Esophagus (tissue), 2 donors: ENCODE results near the gene RAI14. TPM values are rescaled to one million over a fixed set of nuclear protein-coding genes. Genes with fewer than 3 reads are reported as not detected.
A peak's percentile ranks its signal among the peaks of the same experiment; 100 is the strongest.

ENCODE experiments used
- H3K27ac ChIP-seq, 2 donors: one replicate each; pipeline ENCODE4 v1.5.1; 2013; ENCODE audit warnings: low read depth in 2 of 2, mild to moderate bottlenecking in 2 of 2, inconsistent platforms in 1 of 2, low read length in 1 of 2, moderate library complexity in 1 of 2
- H3K27me3 ChIP-seq, 2 donors: one replicate each; pipeline ENCODE4 v1.6.1; 2013; ENCODE audit warnings: low read length in 2 of 2, control low read depth in 1 of 2, mild to moderate bottlenecking in 1 of 2; ENCODE audit not compliant: insufficient read depth in 2 of 2, control insufficient read depth in 1 of 2
- H3K36me3 ChIP-seq, 2 donors: one replicate each; pipeline ENCODE4 v1.6.1; 2013; ENCODE audit warnings: low read length in 1 of 2; ENCODE audit not compliant: control insufficient read depth in 2 of 2, insufficient read depth in 2 of 2
- H3K4me1 ChIP-seq, 2 donors: one replicate each; pipeline ENCODE4 v1.6.1; 2013; ENCODE audit warnings: low read length in 1 of 2; ENCODE audit not compliant: control insufficient read depth in 2 of 2, insufficient read depth in 2 of 2
- H3K4me3 ChIP-seq, 2 donors: one replicate each; pipeline ENCODE4 v1.5.1; 2013; ENCODE audit warnings: low read length in 2 of 2, mild to moderate bottlenecking in 2 of 2, low read depth in 1 of 2, moderate library complexity in 1 of 2
- H3K9me3 ChIP-seq, 2 donors: one replicate each; pipeline ENCODE4 v1.6.1; 2013; ENCODE audit warnings: mild to moderate bottlenecking in 2 of 2, low read depth in 1 of 2, low read length in 1 of 2, moderate library complexity in 1 of 2; ENCODE audit not compliant: control insufficient read depth in 2 of 2, insufficient read depth in 1 of 2
- WGBS, 2 donors: extraction: QIAGEN DNeasy Blood & Tissue Kit; methylation state at CpG; one replicate each; pipeline ENCODE4 v1.1.7; 2013; 5-methylcytosine and 5-hydroxymethylcytosine counted together
- polyA plus RNA-seq, 2 donors: library from polyadenylated mRNA; stranded (reverse); fragments of 200-250 nt; gene quantifications; one replicate each; pipeline ENCODE4 v1.2.3, GENCODE V29; 2013
- donor health status: healthy with polysubstance abuse.
- donor health status: Bipolar disorder and iron deficiency.

The RAI14 gene
- polyA plus RNA-seq, 2 donors, result 2.1 to 3.4 TPM

DNA sequence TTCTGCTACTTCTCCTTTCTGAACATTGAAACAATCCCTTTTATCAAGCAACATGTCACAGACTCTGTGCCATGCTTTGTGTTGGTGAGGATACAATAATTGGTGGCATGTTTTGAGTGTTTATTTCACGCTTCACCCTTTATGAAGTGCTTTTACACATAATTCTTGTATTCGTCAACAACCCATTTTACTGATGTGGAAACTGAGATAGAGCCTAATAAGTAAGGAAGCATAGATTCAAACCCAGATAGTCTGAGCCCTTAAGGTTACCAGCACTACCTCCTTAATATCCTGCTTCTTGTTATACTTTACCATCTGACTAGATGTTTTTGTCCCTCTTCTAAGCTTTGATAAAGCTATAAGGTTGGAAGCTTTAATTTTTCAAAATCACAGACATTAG lies 133.5 kb downstream of the RAI14 start:
- H3K36me3 ChIP-seq, result no peaks in the 10 kb centered on the region
- no peak overlapping the region for H3K27ac ChIP-seq
- no peak overlapping the region for H3K4me3 ChIP-seq
- H3K9me3 ChIP-seq, result no peaks in the 10 kb centered on the region
- no peaks in the 10 kb centered on the region for H3K27me3 ChIP-seq
- WGBS, 2 donors, result 88 to 93% methylated on average over 2 of the region's 2 CpGs
- H3K4me1 ChIP-seq, result no peaks in the 10 kb centered on the region

DNA sequence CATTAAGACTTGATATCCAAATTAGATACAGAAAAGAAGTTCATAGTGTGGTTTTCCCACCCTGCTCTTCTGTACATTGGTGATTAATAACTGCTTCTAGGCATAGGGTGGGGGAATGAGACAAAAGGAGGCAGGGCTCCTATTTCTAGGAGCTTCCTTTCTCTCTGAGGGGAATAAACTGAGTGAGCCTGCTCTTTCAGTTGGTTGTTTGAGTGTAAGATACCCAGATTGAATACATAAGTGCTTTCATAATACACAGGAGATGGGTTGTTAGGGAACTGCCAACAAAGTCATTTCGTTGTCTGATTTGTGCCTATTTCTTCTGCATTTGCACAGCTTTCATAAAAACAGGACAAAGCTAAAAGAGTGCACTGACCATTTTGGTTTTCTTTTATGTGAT lies 133.9 kb downstream of the RAI14 start:
- Histone ChIP-seq H3K4me3 (no peak overlapping the region), H3K4me1 (no peaks in the 10 kb centered on the region), H3K27me3 (no peaks in the 10 kb centered on the region), H3K36me3 (no peaks in the 10 kb centered on the region), H3K9me3 (no peaks in the 10 kb centered on the region), H3K27ac (no peak overlapping the region)
- WGBS, 2 donors, result 54 to 66% methylated on average over 1 of the region's 1 CpG

DNA sequence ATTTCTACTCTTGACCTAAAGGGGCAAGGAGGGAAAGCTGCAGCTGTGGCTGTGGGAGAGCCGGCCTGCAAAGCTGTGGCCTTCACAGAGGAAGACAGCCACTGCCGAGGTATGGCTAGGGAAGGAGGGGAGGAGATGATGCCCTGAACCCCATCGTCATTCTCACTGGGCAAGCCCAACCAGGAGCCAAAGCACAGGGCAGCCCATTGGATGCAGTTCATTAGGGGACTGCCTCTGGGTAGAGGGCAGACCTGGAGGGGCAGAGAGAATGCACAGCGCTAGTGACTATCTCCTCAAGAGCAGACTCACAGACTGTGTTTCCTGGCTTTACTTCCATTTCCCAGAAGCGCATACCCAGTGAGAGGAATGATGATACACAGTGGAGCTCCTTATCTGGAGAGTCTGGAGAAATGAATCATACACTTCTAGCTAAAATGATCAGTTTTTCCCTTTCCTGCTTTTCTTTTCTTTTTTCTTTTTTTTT lies 135.7 kb downstream of the RAI14 start:
- no peaks in the 10 kb centered on the region for H3K27me3 ChIP-seq
- H3K27ac ChIP-seq, result no peak overlapping the region
- H3K9me3 ChIP-seq, result no peaks in the 10 kb centered on the region
- H3K36me3 ChIP-seq, result no peaks in the 10 kb centered on the region
- 86 to 91% methylated on average over 5 of the region's 5 CpGs for WGBS, 2 donors
- H3K4me1 ChIP-seq, result no peaks in the 10 kb centered on the region
- no peak overlapping the region for H3K4me3 ChIP-seq

DNA sequence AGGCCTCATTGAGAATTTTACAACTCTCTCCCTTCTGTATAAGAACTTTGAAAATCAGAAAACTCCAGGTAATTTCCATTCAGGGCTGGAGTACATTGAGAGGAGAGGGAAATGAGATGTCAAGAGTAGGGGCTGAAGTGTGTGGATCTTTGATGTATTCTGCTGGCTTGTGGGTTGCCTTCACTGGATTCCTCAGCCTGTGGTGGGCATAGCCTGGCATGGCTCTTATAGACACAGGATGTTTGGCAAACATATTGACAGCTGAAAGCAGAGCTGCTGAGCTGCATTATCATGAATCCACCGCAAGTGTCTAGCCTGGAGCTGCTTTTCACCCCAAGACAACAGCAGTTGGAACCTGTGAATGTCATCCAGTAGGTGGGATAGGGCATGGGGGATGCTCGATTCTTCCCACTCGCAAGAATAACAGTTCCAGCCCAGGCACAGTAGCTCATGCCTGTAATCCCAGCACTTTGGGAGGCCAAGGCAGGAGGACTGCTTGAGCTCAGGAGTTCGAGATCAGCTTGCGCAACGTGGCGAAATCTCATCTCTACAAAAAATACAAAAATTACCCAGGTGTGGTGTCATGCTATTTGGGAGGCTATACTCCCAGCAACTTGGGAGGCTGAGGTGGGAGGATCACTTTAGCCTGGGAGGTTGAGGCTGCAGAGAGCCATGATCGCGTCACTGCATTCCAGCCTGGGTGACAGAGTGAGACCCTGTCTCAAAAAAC lies 146.9 kb downstream of the RAI14 start:
- H3K27me3 ChIP-seq, result no peaks in the 10 kb centered on the region
- no peaks in the 10 kb centered on the region for H3K9me3 ChIP-seq
- H3K27ac ChIP-seq, result no peak overlapping the region
- peaks cover 0 to 6% of the 10 kb centered on the region in 2 donors for H3K36me3 ChIP-seq
- H3K4me1 ChIP-seq, result no peaks in the 10 kb centered on the region
- WGBS, 2 donors, result 94 to 98% methylated on average over 9 of the region's 9 CpGs
- H3K4me3 ChIP-seq, result no peak overlapping the region

DNA sequence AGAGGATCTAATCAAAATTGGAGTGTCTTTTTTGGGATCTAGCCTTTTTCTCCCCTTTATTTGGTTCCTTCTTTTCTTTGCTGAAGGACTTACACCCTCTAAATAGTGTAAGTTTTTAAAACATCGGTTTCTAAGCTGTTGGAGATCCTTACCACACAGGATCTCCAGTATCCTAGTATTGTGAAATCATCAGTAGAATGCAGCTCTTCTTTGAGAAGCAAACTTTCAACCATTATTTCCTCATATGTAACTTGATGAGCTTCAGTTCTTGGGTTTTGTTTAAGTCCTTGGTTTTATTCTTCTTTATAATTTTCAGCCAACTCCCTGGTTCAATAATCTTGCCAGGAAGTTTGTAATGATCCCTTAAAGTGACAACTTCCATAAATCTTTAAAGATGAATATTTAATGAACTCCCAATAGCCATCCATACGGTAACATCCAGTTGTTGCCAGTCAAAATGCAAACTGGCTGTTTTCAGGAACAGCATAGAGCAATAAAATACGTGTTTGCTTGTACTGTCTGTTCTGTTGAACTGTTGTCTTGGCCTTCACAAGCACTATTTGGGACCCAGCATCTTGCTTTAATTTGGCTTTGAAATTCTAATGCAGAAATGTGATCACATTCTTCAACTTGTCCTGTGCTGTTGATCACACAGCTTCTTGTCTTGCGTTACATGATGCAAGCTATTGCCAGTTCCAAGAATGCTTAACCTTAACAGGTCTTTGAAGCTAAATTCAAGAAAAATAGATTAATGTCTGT lies 148.0 kb downstream of the RAI14 start:
- Histone ChIP-seq H3K27me3 (no peaks in the 10 kb centered on the region), H3K27ac (no peak overlapping the region), H3K36me3 (peaks cover 0 to 6% of the 10 kb centered on the region in 2 donors), H3K9me3 (no peaks in the 10 kb centered on the region), H3K4me1 (no peaks in the 10 kb centered on the region), H3K4me3 (no peak overlapping the region)
- 77 to 89% methylated on average over 4 of the region's 4 CpGs for WGBS, 2 donors

DNA sequence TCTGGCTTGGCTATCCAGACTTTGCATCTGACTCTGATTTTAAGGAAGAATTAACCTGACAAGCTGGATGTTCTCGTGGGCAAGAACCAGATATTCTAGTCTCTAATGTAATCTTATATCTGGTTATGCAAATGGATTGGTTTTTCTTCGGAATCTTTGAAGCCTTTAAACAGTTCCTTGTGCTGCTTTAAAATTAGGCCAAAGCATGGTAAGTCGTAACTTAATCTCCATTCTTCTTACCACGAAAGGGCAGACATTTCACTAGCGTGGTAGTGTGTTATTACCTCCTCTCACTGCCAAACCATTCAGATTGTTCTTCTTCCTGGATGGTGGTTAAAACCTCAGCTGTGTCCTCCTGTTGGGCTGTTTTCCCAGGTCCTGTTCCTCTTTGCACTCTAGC lies 148.8 kb downstream of the RAI14 start:
- Histone ChIP-seq H3K27ac (peak overlapping the region in 1 of 2 donors; percentile 49), H3K27me3 (no peaks in the 10 kb centered on the region), H3K36me3 (peaks cover 0 to 6% of the 10 kb centered on the region in 2 donors), H3K9me3 (no peaks in the 10 kb centered on the region), H3K4me3 (no peak overlapping the region), H3K4me1 (no peaks in the 10 kb centered on the region)
- WGBS, 2 donors, result 74 to 82% methylated on average over 5 of the region's 5 CpGs

DNA sequence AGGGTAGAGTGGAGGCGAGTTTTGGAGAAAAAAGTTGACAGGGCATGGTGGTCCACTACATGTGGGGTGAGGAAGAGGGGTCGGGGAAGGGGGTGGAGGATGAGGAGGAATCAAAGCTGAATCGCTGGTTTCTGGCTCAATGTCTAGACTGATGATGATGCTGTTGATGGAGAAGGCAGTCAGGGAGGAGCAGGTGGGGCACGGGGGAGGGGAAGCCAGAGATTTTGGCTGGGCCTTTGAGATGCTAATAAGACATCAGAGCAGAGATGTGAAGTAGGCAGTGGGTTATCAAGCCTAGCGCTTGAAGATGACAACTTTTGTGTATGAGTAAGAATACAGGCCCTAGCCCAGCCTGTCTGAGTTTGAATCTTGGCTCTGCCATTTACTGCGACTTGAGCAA lies 150.4 kb downstream of the RAI14 start:
- H3K36me3 ChIP-seq, result no peaks in the 10 kb centered on the region
- H3K4me3 ChIP-seq, result no peak overlapping the region
- H3K9me3 ChIP-seq, result no peaks in the 10 kb centered on the region
- no peaks in the 10 kb centered on the region for H3K4me1 ChIP-seq
- H3K27ac ChIP-seq, result no peak overlapping the region
- no peaks in the 10 kb centered on the region for H3K27me3 ChIP-seq
- 91 to 95% methylated on average over 6 of the region's 6 CpGs for WGBS, 2 donors

DNA sequence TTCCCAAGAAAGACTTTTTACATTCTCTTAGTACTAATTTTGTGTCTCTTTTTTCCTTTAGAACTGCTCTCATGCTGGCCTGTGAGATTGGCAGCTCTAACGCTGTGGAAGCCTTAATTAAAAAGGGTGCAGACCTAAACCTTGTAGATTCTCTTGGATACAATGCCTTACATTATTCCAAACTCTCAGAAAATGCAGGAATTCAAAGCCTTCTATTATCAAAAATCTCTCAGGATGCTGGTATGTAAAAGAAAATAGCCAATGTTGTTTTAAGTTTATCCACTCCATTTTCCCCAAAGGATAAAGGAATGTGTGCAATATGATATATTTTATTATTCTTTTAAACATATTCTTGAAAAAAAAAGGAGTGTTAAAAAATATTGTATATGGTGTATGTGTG lies 155.6 kb downstream of the RAI14 start:
- H3K9me3 ChIP-seq, result no peaks in the 10 kb centered on the region
- H3K27me3 ChIP-seq, result no peaks in the 10 kb centered on the region
- H3K36me3 ChIP-seq, result no peaks in the 10 kb centered on the region
- 67 to 70% methylated on average over 1 of the region's 1 CpG for WGBS, 2 donors
- H3K4me1 ChIP-seq, result no peaks in the 10 kb centered on the region
- no peak overlapping the region for H3K4me3 ChIP-seq
- no peak overlapping the region for H3K27ac ChIP-seq

DNA sequence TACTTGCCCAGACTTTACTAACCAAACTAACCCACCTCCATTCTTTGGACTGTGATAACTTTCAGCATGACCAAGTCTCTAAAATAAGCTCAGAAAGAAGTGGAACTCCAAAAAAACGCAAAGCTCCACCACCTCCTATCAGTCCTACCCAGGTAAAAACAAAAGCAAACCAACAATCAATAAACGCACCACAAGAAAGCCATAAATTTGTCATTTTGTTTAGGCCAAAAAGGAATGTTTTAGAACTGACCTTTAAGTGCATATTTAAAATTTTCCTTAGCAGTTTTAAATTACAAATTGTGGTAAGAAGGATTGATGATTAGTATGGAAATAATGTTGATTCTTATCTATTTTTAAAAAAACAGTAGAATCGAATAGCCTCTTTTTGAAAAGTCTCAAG lies 157.4 kb downstream of the RAI14 start:
- Histone ChIP-seq H3K9me3 (no peaks in the 10 kb centered on the region), H3K4me3 (no peak overlapping the region), H3K27ac (no peak overlapping the region), H3K27me3 (no peaks in the 10 kb centered on the region), H3K36me3 (no peaks in the 10 kb centered on the region), H3K4me1 (no peaks in the 10 kb centered on the region)
- 86 to 91% methylated on average over 3 of the region's 3 CpGs for WGBS, 2 donors
